Activated CD8-positive, alpha-beta memory T cell treated with anti-CD3 and anti-CD28 coated beads, Interleukin-2, amount 50 U/mL, for 24 hours (primary cell): ENCODE measurements around the gene RAB5IF.
"Not testable (repeated sequence)": the region's sequence is repeated elsewhere in the genome, so short reads cannot be mapped to it uniquely, and the experiment has no call there.

Source experiments
- DNase-seq: peaks from one replicate; pipeline ENCODE4 v3.0.0-alpha.2; 2020; ENCODE audit errors: extremely low read depth

Gene RAB5IF

GRCh38 chr20:36605399-36606157 lies at the start of gene RAB5IF:
TSS of gene RAB5IF (plus strand) at chr20:36605779. CDS start at chr20:36605952, 173 bp downstream.
- DNase-seq: peak; percentile 99

GRCh38 chr20:36562724-36563123 lies 42.9 kb upstream of the RAB5IF start:
- DNase-seq: no peak

GRCh38 chr20:36563374-36563773 lies 42.2 kb upstream of the RAB5IF start:
- no peak for DNase-seq

GRCh38 chr20:36564078-36564725 lies 41.4 kb upstream of the RAB5IF start:
- DNase-seq: not testable (repeated sequence)

- DNase-seq: not testable (repeated sequence)
Observed at GRCh38 chr20:36564726-36565121, 40.9 kb upstream of the RAB5IF start.

- no peak for DNase-seq
Observed at GRCh38 chr20:36565520-36565919, 40.1 kb upstream of the RAB5IF start.

GRCh38 chr20:36569847-36570429 lies 35.6 kb upstream of the RAB5IF start:
- DNase-seq: no peak

GRCh38 chr20:36571564-36572504 lies 33.7 kb upstream of the RAB5IF start:
- DNase-seq: no peak

GRCh38 chr20:36572701-36573102 lies 32.9 kb upstream of the RAB5IF start:
- DNase-seq: peak; percentile 53

- peak; percentile 73 for DNase-seq
Observed at GRCh38 chr20:36573103-36573797, 32.3 kb upstream of the RAB5IF start, which contains the start of gene TGIF2. TSS of gene TGIF2 (plus strand) at chr20:36573597. CDS start at chr20:36578775, 5,178 bp downstream.

GRCh38 chr20:36573798-36574365 lies 31.7 kb upstream of the RAB5IF start:
- DNase-seq: no peak

GRCh38 chr20:36574366-36575135 lies 31.0 kb upstream of the RAB5IF start:
- DNase-seq: no peak

GRCh38 chr20:36576081-36576445 lies 29.5 kb upstream of the RAB5IF start:
- DNase-seq: no peak

- no peak for DNase-seq
Observed at GRCh38 chr20:36578356-36579041, 27.1 kb upstream of the RAB5IF start.

- no peak for DNase-seq
Observed at GRCh38 chr20:36579996-36580545, 25.5 kb upstream of the RAB5IF start.

- DNase-seq: no peak
Observed at GRCh38 chr20:36582322-36582721, 23.3 kb upstream of the RAB5IF start.

GRCh38 chr20:36582821-36583220 lies 22.8 kb upstream of the RAB5IF start:
- no peak for DNase-seq

GRCh38 chr20:36584018-36584481 lies 21.5 kb upstream of the RAB5IF start:
- no peak for DNase-seq
